ENCODE results near the gene SERPINI1.

Gene SERPINI1

DNA sequence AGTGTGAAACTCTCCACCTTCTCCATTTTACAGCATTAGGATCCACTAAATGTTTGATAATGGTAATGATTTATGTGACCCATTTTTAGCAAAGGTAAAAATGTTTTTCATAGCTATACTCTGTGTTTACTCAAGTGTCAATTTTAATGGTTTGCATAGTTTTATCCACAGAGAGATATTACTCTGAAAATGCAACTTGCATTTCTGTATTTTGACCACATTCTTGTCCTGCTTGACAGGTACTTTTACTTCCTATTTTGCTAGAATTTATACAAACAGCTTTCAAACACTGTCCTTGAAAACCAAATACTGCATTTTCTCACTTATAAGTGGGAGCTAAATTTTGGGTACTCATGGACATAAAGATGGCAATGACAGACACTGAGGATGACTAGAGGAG is 62.9 kb downstream of the SERPINI1 start:
- no peak for TF ChIP-seq CTCF (IDR thresholded peaks at IDR 0.05; ENCODE audit: control insufficient read depth, insufficient read depth, low read depth, low read length, missing control alignments)
- DNase-seq (ENCODE audit: low read depth): no peak
- H3K4me3 ChIP-seq (ENCODE audit: control insufficient read depth, low read depth, low read length): no peak overlapping the region

DNA sequence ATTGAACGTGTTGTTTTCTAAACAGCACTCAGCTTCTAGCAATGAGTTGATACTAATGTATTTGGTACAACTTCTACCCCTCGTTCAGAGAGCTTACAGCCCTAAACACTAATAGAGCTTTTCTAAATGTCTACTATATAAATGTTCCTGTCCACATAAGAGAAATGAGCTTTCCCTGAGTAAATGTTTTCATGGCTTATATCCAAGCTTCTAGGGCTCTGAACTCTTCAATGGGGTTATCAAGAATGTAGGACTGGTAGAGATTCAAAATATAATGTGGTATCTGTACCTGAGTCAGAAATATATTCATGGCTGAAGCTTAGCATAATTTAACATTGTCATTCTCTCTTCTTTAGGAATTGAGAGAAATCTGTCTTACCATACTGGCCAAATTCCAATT is 73.4 kb downstream of the SERPINI1 start:
- TF ChIP-seq CTCF (IDR thresholded peaks at IDR 0.05; ENCODE audit: control insufficient read depth, insufficient read depth, low read depth, low read length, missing control alignments): no peak
- DNase-seq (ENCODE audit: low read depth): no peak

DNA sequence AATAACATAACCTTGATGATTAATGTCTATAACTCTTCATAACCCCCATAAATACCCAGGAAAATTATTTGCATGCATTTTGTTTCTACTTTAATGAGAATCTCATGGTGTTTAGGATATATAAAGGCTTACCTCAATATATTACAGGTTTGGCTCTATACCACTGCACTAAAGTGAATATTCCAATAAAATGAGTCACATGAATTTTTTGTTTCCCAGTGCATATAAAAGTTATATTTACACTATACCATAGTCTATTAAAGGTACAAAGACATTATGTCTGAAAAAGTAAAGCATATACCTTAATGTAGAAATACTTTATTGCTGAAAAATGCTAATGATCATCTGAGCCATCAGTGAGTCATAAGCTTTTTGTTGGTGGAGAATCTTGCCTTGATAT is 74.7 kb downstream of the SERPINI1 start:
- no peak for TF ChIP-seq CTCF (IDR thresholded peaks at IDR 0.05; ENCODE audit: control insufficient read depth, insufficient read depth, low read depth, low read length, missing control alignments)
- no peak overlapping the region for H3K4me3 ChIP-seq (ENCODE audit: control insufficient read depth, low read depth, low read length)
- DNase-seq (ENCODE audit: low read depth): no peak

More for the DNA sequence above, 73.4 kb downstream of the SERPINI1 start:
- no peak overlapping the region for H3K4me3 ChIP-seq (ENCODE audit: control insufficient read depth, low read depth, low read length)

GRCh38 chr3:167811031-167811430 is 75.5 kb downstream of the SERPINI1 start:
- no peak overlapping the region for H3K4me3 ChIP-seq (ENCODE audit: control insufficient read depth, low read depth, low read length)
- TF ChIP-seq CTCF (IDR thresholded peaks at IDR 0.05; ENCODE audit: control insufficient read depth, insufficient read depth, low read depth, low read length, missing control alignments): no peak
- no peak for DNase-seq (ENCODE audit: low read depth)

- TF ChIP-seq CTCF (IDR thresholded peaks at IDR 0.05; ENCODE audit: control insufficient read depth, insufficient read depth, low read depth, low read length, missing control alignments): no peak
- no peak overlapping the region for H3K4me3 ChIP-seq (ENCODE audit: control insufficient read depth, low read depth, low read length)
- no peak for DNase-seq (ENCODE audit: low read depth)
These were observed 77.9 kb downstream of the SERPINI1 start for GRCh38 chr3:167813169-167814123.

DNA sequence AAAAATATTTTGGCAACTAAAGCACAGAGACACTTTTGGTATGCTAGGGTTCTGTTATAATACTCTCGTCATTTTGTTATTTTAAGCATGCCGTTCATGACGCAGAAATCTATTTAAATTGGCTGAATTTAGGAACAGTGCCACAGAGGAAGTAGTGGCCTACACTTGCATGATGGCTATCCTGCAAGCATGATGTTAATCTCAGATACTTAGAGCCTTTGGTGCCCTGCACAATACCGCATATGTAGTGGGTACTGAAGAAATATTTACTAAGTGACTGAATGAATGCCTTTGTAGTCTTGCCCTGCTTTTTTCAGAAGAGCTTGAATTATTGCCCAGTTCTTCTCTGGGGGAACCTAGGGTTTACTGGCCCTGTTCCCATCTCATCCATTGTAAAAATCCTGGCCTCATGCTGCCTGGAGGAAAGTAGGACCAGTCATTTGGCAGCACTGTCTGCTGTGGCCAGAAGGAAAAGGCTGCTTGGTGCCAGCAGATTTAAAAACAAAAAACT is 79.0 kb downstream of the SERPINI1 start:
- peak; percentile 75 for DNase-seq (ENCODE audit: low read depth)

More for the DNA sequence above, 79.0 kb downstream of the SERPINI1 start:
- no peak for TF ChIP-seq CTCF (IDR thresholded peaks at IDR 0.05; ENCODE audit: control insufficient read depth, insufficient read depth, low read depth, low read length, missing control alignments)
- H3K4me3 ChIP-seq (ENCODE audit: control insufficient read depth, low read depth, low read length): no peak overlapping the region

Data from AG09309 (cell line).